Omental fat pad (tissue), 4 donors: ENCODE measurements around the gene MARCHF3. TPM values are rescaled to one million over a fixed set of nuclear protein-coding genes. Genes with fewer than 3 reads are reported as not detected.
A peak's percentile ranks its signal among the peaks of the same experiment; 100 is the strongest.

ENCODE experiments used
- ATAC-seq: fragments of 150-250 bp; one replicate; pipeline ENCODE4 v1.9.1; 2016; ENCODE audit warnings: mild to moderate bottlenecking, moderate library complexity; ENCODE audit not compliant: low FRiP score
- DNase-seq: peaks from one replicate; pipeline ENCODE4 v3.0.0-alpha.2; 2019; ENCODE audit warnings: low spot score
- total RNA-seq, 4 donors: library from RNA; depleted of rRNA; stranded (reverse); fragments of >200 nt; gene quantifications; one replicate each; pipeline ENCODE4 v1.1.0, GENCODE V29; 2016
- TF ChIP-seq, protein P1 (sequence below), 3 donors: fragments of 450-650 bp; IDR thresholded peaks; one replicate each; pipeline ENCODE4 v1.5.1; 2016 to 2017; ENCODE audit warnings: antibody characterized with exemption in 3 of 3, mild to moderate bottlenecking in 3 of 3, moderate library complexity in 2 of 3

Gene MARCHF3
- total RNA-seq, 4 donors from 2014 or later = 7.4 to 72.7 (median 16.2) TPM

GRCh38 chr5:127051591-127051990, 21.2 kb upstream of the MARCHF3 start:
- ATAC-seq = no peak
- TF ChIP-seq, protein P1, sequence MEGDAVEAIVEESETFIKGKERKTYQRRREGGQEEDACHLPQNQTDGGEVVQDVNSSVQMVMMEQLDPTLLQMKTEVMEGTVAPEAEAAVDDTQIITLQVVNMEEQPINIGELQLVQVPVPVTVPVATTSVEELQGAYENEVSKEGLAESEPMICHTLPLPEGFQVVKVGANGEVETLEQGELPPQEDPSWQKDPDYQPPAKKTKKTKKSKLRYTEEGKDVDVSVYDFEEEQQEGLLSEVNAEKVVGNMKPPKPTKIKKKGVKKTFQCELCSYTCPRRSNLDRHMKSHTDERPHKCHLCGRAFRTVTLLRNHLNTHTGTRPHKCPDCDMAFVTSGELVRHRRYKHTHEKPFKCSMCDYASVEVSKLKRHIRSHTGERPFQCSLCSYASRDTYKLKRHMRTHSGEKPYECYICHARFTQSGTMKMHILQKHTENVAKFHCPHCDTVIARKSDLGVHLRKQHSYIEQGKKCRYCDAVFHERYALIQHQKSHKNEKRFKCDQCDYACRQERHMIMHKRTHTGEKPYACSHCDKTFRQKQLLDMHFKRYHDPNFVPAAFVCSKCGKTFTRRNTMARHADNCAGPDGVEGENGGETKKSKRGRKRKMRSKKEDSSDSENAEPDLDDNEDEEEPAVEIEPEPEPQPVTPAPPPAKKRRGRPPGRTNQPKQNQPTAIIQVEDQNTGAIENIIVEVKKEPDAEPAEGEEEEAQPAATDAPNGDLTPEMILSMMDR (IDR thresholded peaks at IDR 0.05) = no peak

DNA sequence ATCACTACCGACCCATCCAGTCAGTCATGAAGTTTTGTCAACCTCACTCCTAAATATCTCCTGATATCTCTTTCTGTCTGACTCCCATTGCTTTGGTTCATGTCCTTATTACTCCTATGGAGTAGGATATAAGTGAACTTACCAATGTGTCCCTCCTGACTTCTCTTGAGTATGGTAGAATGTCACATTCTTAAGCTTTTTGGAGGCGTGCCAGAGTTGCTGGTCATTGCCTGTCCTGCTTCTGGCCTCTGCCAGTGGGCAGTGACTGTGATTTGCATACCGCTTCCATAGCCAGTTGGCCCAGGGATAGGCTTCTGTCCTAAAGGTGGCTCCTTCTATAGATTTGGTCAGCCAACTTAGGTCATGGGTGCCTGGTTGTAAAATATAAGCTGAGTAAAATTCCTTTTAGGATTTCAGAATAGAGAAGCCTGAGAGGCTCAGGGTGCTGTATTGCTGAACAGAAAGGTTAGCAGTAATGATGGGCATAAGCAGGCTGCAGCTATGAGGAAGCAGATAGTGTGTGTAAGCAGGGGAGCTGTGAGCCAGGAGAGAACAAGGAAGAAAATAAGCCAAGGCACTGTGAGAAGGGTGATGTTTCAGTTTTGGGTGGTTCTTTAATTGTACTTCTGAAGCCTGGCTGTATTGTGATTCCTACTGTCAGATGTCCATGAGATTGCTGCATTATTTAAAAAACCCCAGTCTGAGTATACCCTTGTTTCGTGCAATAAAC, 16.1 kb upstream of the MARCHF3 start:
- no peak for DNase-seq
- ATAC-seq = no peak
- TF ChIP-seq, protein P1 (IDR thresholded peaks at IDR 0.05) = no peak

More at GRCh38 chr5:127051591-127051990, 21.2 kb upstream of the MARCHF3 start:
- no peak for DNase-seq

GRCh38 chr5:127042593-127042992, 12.2 kb upstream of the MARCHF3 start:
- ATAC-seq (no peak), DNase-seq (no peak)
- TF ChIP-seq, protein P1 (IDR thresholded peaks at IDR 0.05) = no peak

DNA sequence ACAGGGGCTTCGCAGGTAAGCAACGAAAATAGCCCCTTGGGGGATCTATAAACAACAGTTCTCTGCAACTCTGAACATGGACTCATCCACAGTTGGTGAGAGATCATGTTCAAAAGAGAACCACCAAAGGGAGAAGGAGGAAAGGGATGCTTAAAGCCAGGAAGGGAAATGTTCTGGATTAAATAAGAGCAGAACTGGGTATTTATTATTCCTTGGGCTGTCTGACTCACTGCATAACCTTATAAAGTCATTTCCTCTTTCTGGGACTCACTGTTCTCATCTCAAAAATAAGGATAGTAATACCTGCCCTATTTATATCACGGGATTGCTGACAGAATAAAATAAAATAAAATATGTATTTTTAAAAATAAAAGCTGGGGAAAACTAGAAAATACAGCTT, 11.2 kb upstream of the MARCHF3 start:
- ATAC-seq (peak; percentile 69), DNase-seq (no peak)
- TF ChIP-seq, protein P1 (IDR thresholded peaks at IDR 0.05) = no peak

DNA sequence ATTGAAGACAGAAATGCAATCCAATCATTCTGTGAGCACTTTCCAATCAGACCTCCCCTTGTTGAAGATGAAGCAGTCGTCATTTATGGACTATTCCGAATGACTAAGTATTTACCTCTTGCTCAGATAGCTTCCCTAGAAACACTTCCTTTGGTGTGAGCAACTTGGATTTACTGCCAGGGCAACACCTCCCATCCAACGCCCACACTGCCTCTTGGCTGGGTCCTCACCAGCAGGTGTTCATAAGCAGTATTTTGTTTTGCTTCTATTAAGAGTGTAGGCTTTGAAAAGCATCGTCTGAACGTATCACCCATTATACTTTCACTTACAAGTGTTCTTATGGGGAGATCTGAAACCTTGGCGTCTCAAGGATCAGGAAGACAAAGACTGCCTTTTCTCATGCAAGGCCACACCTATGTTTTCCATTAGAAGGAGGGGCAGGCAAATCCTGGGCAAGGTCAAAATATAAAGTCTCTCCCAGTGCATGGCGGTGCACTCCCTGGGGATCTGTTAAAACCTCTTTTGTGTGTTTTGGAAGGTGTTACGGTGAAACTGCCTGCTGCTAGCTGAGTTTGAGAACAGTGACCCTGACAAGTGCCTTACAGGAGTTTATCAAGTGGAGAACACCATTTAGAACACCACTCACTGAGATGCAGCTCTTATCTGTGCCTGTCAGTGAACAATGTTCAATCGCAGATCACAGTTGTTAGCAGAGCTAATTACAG, 10.6 kb upstream of the MARCHF3 start:
- DNase-seq = no peak
- peak; percentile 95 for ATAC-seq
- TF ChIP-seq, protein P1 (IDR thresholded peaks at IDR 0.05) = no peak

GRCh38 chr5:127038550-127038949, 8.2 kb upstream of the MARCHF3 start:
- ATAC-seq (no peak), DNase-seq (no peak)
- TF ChIP-seq, protein P1 (IDR thresholded peaks at IDR 0.05) = no peak
